Umbilical cord (tissue), 2 donors: ENCODE results near the gene FFAR1. TPM values are rescaled to one million over a fixed set of nuclear protein-coding genes. Genes with fewer than 3 reads are reported as not detected.

Source experiments
- DNase-seq: peaks from one replicate; pipeline ENCODE4 v3.0.0-alpha.2; 2015; ENCODE audit warnings: low spot score
- total RNA-seq: library from RNA; depleted of rRNA; stranded (reverse); fragments of >200 nt; gene quantifications from one replicate; pipeline ENCODE4 v1.2.3, GENCODE V29; 2014; ENCODE audit warnings: low replicate concordance; ENCODE audit not compliant: insufficient read depth

Gene FFAR1, protein sequence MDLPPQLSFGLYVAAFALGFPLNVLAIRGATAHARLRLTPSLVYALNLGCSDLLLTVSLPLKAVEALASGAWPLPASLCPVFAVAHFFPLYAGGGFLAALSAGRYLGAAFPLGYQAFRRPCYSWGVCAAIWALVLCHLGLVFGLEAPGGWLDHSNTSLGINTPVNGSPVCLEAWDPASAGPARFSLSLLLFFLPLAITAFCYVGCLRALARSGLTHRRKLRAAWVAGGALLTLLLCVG (N-terminal part only)
- 0.48 TPM for total RNA-seq

DNA sequence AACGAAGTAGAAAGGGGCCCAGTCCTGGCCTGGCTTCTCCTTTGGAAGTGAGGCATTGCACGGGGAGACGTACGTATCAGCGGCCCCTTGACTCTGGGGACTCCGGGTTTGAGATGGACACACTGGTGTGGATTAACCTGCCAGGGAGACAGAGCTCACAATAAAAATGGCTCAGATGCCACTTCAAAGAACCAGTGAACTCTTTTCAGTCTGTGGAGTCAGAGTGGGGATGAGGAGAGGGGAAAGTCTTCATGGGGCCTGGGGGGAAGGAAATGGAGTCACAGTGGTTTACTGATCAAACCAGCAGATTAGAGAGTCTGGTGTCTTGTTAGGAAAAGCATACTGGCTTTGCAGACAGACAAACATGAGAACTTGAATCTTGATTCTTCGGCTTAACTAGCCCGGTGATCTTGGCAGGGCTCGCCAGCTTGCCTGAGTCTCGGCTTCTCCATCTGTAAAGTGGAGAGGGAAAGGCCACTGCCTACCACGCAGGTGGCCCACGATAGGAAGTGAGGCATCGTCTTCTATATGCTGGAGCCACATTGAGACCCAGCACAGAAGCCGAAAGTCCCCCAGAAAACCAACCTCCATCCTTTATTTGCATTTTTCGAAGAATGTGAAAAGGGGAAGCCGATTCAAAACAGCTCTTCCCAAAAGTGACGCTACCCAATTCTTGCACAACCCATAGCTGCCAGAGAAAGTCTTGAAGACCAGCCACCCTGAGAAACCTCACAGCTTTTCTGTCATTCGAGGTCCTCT is at the start of gene FFAR1:
FFAR1 (plus strand) TSS at position 732 of the 759 bp plus-strand sequence. CDS start 3,650 bp downstream, outside the sequence.
- DNase-seq, result peak; percentile 30

DNA sequence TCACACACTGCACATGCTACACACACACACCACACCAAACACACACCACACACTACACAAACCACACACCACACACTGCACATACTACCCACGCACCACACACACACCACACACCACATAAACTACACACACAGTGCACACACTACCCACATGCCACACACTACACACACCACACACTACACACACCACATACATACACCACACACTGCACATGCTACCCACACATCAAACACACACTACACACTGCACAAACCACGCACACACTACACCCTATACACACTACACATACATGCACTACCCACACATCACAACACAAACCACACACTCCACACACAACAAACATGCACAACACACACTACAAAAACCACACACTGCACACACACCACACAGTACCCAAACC is 49.8 kb upstream of the FFAR1 start:
- no peak for DNase-seq

DNA sequence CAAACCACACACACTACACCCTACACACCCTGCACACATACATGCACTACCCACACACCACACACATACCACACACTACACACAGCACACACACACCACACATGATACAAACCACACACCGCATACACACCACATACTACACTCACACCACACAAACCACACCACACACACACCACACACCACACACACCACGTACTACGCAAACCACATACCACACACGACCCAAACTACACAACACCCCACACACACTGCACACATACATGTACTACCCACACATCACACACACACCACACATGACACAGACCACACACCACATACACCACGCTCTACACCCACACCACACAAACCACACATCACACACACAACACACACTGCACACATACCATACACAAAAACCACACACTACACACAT is 49.1 kb upstream of the FFAR1 start:
- DNase-seq, result no peak

DNA sequence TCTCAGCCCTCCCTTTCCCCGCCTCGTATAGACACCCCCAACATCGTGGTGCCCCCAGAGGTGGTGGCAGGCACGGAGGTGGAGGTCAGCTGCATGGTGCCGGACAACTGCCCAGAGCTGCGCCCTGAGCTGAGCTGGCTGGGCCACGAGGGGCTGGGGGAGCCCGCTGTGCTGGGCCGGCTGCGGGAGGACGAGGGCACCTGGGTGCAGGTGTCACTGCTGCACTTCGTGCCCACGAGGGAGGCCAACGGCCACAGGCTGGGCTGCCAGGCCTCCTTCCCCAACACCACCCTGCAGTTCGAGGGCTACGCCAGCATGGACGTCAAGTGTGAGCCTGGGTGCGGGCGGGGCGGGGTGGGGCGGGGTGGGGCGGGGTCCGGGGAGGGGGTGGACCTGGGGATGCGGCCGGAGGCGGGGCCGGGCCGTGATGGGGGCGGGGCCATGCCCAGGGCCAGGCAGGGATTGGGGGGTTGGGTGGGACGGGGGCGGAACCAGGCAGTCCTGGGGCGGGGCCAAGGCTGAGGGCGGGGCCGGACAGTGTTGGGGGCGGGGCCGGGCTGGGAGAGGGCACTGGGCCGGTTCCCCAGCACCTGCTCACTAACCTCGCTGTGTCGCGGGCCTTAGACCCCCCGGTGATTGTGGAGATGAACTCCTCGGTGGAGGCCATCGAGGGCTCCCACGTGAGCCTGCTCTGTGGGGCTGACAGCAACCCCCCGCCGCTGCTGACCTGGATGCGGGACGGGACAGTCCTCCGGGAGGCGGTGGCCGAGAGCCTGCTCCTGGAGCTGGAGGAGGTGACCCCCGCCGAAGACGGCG is 48.0 kb upstream of the FFAR1 start:
- DNase-seq, result no peak

DNA sequence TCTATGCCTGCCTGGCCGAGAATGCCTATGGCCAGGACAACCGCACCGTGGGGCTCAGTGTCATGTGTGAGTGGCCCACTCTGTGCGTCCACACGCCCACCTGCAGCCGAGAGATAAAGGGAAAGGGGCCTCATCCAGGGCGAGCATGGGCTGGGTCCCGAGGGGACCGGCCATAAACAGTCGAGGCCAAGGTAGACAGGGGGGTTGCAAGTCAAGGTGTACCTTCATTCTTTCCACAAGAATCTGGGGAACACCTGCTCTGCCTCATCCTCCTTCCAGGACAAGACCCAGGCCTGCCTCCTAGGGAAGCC is 47.4 kb upstream of the FFAR1 start:
- DNase-seq, result no peak

- no peak for DNase-seq
Measured at GRCh38 chr19:35301961-35302360, 45.7 kb upstream of the FFAR1 start.

DNA sequence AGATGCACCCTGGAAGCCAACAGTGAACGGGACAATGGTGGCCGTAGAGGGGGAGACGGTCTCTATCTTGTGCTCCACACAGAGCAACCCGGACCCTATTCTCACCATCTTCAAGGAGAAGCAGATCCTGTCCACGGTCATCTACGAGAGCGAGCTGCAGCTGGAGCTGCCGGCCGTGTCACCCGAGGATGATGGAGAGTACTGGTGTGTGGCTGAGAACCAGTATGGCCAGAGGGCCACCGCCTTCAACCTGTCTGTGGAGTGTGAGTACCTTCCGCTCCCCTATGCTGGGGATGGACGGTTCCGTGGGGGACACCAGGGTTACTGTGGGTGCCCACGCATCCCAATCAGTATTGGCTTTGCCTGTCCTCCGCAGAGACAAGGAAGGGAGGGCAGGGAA is 45.3 kb upstream of the FFAR1 start:
- DNase-seq, result no peak

DNA sequence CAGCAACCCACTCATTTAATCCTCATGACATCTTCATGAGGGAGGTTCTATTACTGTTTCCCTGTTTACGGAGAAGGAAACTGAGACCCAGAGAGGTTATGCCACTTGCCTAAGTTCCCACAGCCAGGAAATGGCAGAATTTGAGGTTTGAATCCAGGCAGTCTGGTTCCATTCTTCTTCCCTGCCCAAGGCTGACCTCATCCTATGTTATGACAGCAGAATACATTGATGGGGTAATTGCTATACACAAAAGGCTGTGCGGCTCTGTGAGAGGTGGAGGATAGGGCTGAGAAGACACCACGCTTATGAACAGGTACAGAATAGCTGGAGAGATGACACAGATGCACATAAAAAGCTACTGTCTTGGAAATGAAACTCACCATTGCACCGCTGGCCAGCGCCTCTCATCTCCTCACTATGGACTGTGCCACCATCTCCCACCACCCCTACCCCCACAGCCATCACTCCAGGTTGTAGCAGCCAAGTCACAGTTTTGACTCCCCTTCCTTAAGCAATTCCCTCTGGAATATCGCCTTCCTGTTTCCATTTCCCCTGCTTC is 44.3 kb upstream of the FFAR1 start:
- no peak for DNase-seq

DNA sequence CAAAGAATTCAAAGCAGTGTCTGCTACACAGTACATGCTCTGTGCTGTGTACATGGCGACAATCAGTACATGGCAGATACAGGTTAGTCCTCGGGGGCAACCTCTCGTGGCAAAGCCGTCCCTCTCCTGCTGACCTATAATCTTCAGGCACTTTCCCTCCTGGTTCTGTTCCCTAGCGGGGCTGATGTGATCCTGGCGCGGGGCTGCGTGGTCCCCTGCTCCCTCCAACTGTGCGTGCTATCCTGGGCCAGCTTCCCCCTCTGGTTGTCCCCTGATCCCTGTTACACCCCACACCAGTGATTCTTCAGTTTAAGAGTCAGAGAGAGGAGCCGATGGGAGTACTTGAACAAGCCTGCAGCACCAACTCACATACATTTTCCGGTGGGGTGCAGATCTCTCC is 43.7 kb upstream of the FFAR1 start:
- DNase-seq, result no peak

DNA sequence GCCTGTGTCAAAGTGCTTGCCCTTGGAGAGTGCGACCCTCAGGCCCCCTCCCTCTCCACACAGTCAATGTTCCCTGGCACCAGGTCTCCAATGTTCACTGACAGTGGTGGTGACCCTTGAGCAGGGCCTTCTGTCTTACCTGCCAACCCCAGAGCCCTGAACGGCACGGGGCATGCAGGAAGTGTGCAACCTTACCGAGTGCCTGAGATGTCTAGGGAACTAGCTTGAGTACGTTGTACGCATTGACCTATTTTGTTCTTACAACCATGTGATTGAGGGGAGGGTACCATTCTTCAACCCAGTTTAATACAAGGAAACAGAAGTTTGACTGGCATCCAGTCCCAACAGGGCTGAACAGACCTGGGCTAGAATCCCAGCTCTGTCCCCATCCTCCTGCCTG is 42.5 kb upstream of the FFAR1 start:
- DNase-seq, result no peak

DNA sequence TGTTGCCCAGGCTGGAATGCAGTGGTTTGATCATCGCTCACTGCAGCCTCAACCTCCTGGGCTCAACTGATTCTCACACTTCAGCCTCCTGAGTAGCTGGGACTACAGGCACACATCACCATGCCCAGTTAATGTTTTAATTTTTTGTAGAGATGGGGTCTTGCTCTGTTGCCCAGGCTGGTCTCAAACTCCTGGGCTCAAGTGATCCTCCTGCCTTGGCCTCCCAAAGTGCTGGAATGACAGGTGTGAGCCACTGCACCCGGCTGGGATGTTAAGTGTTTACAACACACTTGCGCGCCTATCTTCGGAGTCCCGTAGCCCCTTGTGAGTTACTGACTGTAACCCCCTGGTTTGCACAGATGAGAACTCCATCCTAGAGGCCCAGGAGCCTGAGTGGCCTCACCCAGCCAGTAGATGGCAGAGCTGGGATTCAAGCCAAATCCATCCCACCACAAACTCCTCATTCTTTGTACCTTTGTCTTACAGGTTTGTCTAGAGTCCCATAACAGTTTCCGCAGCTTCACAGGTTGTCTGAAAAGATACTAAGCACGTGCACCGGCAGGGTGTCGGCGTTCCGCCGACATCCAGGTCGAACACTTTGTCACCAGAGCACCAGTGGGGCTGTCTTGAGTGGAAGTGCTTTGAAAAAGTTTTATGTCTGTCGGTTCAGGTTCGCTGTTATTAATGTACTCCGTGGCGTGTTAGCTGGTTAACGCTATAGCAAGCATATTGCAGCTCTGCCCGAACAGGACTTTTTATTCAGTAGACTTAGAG is 41.0 kb upstream of the FFAR1 start:
- DNase-seq, result no peak

DNA sequence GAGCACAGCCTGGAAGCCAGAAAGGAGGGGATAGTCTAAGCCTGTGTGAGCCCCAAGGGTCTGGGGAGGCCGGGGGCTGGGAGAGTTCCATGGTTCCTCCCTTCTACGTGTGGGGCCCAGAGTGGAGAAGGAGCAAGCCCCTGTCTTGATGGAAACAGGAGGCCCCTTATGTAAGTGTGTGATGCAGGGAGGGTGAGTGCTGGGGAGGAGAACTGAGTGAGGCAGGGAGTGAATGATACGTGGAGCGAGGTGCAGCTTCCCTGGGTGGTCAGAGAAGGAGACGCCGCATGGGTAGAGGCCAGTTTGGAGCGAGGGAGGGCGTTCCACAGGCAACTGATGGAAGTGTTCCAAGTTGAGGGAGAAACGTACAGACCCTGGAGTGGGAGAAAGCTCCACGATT is 39.8 kb upstream of the FFAR1 start:
- DNase-seq, result no peak

GRCh38 chr19:35308910-35309309 is 38.8 kb upstream of the FFAR1 start:
- DNase-seq, result no peak

- peak; percentile 89 for DNase-seq
Measured at GRCh38 chr19:35309481-35310279, 38.0 kb upstream of the FFAR1 start.

DNA sequence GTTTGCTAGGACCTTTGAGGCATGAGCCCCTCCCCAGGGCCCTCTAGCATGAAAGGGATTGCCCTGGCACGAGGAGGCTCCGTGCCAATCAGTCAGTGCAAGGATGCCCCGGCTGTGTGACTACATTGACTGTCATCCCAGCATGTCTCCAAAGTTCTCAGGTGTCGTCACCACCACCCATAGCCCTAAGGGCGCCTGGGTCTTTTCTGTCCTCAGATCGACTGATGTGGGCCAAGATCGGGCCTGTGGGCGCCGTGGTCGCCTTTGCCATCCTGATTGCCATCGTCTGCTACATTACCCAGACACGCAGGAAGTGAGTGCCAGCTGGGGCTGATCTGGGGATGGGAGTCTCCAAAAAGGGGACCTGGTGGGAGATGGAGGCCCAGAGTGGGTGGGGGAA is 37.4 kb upstream of the FFAR1 start:
- DNase-seq, result no peak

GRCh38 chr19:35310811-35311465 is 36.8 kb upstream of the FFAR1 start:
- no peak for DNase-seq

DNA sequence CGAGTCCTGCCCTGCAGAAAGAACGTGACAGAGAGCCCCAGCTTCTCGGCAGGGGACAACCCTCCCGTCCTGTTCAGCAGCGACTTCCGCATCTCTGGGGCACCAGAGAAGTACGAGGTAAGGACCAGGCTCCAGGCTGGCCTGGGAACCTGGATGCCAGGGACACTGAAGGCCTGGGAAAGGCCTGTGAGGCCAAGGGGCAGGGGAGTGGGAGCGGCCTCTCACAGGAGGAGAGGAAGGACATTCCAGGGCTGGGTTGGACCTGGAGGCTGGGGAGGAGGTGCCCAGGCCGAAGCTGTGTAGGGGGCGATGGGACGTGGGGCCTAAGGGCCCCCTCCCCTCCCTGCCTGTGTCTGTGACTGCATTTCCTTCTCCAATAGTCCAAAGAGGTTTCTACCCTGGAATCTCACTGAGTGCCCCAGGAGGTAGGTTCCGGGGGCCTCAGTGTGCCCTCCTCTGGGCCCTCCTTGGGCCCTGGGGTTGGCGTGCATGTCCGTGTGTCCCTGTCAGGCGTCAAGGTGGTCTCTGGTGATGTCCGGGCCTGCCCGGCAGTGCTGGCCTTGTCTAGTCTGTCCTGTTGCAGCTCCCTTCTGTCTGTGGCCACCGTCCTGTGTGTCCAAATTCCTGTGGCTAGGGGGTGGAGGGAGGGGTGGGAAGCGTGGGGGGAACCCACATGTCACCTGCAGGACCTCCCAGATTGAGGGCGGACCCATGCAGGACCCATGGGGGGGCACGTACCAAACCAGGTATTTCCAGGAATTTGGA is 35.6 kb upstream of the FFAR1 start:
- no peak for DNase-seq

GRCh38 chr19:35313587-35313986 is 34.1 kb upstream of the FFAR1 start:
- no peak for DNase-seq

DNA sequence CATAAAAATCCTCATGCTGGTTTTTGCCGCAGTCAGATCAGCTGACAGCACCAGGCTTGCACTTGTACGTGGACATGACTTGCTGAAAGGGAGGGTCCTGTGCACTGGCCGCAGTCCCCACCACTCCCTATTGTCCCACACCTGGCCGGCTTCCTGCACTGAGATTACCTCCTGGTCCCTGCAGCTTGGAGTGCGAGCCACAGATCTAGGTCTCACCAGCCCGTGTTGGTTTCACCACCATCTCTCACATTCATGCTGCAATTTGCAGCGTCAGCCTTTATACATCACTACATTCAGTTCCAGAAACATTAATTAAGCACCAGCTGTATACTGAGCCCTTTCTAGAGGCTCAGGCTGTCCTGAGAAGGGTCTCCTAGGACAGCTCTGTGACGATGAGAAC is 33.7 kb upstream of the FFAR1 start:
- no peak for DNase-seq
